ENCODE results near the gene APOL2.
"Not testable (repeated sequence)": the region's sequence is repeated elsewhere in the genome, so short reads cannot be mapped to it uniquely, and the experiment has no call there.

APOL2 gene

DNA sequence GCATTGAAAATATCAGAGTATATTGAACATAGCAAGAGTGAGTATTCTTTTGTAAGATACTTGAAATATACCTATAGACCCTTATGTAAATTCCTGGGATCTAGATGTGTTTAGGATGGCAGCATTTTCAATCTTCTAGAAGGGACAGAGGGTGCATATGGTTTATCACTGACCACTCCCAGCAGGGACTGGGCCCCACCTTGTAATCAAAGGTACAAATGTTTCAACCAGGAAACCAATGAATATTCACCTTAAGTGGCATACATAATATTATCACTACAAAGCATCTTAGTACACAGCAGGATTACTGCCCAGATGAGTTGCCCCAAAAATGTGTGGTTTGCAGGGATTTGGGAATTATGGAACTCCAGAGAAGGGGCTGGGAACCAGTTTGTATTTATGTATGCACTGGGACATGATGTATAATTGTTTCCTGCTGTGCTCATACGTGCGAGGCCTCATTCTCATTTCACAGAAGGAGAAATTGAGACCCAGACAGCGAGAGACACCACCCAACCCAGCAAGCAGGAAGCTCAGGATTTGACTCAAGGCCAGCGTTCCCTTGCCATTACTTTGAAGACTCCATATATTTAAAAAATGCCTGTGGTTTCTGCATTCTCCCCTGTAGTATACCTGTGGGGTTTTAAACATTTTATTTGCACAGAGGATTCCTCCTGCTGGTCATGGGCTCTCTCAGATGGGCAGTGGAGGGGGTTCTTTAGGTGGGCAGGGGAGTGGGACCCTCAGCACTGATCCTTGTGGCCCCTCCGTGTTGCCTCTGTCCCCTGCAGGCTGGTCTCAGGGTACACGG is 42.9 kb downstream of the APOL2 start:
- DNase-seq (ENCODE audit: low read depth): no peak

DNA sequence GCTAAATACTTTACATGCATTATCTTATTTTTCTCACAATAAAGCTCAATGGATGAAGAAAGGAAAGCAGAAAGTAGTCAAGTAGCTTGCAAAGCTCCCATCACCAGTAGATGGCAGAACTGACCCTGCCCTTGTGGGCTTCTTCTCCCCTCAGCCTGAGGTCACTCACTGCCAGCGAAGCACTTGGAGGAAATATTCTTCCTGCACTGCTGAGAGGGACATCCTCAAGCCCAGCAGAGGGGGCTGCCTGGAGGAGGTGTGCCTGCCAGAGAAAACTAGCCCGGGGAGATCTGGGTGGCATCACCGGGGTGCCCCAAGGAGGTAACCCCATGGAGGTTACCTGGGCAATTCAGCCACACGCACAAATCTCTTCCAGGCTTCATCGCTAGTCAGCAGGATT is 44.4 kb downstream of the APOL2 start:
- peak; percentile 60 for DNase-seq (ENCODE audit: low read depth)

DNA sequence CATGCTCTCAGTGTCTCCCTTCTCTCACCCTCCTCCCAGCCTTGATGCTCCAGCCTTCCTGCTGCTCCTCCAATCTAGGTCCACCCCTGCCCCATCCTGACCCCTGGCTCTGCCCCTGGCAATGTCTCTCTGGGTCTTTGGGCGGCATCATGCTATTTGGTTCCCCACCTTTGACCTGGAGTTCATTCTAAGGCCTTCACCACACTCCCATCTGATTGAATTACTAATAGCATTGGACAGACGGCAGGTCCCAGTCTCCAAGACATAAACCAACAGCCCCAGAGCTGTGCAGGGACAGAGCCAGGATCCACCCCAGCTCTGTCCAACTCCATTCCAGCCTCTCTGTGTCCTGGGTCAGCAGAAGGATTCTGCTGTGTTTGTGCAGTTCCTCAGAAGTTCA is 44.9 kb downstream of the APOL2 start:
- no peak for DNase-seq (ENCODE audit: low read depth)

DNA sequence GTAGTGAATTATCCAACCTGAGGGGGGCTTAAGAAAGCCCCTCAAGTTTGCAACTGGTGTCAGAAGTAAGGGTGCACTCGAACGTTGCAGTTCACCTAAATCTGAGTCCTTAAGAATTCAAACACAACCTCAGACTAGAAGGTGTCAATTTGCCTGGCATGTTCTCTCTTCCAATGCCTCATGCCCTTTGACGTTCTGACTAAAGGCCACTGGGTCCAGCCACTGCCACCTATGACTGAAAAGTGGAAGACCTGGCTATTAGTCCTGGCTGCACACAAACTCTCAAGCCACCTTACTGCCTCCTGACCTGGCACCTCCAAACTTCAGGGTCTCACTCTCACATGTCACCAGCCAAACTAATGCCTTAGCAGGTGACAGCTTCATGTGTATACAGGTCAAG is 45.8 kb downstream of the APOL2 start:
- DNase-seq (ENCODE audit: low read depth): no peak

DNA sequence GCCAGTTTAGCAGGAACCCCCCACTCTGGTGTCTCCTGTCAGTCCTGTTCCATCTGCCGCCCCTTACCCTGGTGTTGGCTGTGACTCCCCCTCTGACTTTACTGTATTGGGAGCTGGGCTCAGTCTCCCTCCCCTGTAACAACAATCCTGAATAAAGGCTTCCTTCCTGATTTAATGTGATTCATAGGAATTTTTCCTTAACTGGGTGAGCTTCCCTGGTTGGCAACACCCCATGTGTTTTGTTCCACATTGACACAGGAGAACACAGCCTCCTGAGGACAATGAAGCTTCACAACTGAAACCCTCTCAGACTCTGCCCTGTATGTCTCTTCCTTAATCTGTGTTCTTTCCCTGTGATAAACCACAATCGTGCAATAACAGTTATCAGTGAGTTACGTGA is 46.2 kb downstream of the APOL2 start:
- no peak for DNase-seq (ENCODE audit: low read depth)

DNA sequence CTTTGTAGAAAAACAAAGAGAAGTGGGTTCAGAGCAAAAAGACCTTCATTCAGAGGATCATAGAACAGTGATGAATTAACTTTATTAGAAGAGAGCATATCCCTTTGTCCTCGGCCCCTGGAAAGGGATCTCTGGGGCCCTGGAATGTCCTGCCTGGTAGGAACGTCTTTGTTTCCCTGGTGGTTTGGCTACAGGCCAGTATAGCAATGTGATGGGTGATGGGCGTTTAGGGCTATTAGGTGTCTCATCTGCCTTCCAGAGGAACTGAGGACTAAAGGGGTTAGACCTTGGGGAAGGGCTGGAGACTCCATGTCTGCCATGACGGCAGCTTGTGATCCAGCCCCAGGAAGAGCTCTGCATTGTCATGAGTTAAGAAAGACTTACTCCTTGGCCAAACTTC is 46.8 kb downstream of the APOL2 start:
- no peak for DNase-seq (ENCODE audit: low read depth)

DNA sequence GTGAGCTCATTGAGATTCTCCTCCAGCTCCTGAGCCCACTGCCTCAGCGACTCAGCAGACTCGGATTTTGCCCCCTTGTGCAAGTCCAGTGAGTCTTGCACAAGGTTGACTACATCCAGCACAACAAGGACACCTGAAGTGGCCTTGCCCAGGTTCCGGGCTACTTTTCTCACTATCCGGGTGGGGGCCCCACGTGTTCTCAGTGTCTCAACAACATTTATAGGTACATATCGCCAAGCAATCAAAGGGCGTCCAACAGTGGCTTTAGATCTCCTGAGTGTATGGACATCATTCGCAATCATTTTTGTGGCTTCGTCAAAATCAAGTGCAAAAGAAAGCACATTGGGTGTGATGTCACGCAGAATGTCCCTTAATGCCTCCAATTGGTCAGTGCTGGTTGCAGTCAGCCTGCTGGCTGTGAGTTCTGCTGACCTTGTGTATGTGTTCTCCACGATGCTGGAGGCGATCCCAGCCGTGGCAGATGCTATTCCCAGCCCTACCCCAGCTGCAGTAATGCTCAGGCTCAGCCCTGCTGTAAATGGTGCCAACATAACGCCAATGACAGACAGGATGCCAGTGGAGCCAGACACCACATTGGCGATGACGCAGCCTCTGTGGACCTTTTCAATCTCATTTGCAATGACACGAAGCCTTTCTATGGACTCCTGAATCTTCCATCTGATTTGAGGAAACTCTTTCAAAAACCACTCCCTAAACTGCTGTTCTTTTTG is 48.1 kb downstream of the APOL2 start:
- no peak for DNase-seq (ENCODE audit: low read depth)

DNA sequence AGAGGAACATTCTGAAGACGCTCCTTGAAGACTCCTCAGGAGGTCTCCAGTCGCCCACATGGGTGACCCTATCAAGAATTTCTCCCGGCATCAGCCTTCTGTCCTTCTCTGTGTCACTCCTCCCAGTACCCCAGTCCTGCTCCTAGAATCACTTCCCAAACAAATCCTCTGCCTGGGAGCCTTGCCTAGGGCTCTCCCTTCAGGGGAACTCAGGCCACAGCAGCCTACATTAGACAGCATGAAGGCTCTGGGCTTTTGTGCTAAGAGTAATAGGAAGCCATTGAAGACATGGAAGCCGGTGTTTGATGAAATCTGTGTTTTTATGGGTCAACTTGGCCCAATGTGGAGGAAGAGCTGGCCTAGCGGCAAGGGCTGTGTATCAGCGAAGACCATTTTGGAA is 51.5 kb downstream of the APOL2 start:
- DNase-seq (ENCODE audit: low read depth): not testable (repeated sequence)

DNA sequence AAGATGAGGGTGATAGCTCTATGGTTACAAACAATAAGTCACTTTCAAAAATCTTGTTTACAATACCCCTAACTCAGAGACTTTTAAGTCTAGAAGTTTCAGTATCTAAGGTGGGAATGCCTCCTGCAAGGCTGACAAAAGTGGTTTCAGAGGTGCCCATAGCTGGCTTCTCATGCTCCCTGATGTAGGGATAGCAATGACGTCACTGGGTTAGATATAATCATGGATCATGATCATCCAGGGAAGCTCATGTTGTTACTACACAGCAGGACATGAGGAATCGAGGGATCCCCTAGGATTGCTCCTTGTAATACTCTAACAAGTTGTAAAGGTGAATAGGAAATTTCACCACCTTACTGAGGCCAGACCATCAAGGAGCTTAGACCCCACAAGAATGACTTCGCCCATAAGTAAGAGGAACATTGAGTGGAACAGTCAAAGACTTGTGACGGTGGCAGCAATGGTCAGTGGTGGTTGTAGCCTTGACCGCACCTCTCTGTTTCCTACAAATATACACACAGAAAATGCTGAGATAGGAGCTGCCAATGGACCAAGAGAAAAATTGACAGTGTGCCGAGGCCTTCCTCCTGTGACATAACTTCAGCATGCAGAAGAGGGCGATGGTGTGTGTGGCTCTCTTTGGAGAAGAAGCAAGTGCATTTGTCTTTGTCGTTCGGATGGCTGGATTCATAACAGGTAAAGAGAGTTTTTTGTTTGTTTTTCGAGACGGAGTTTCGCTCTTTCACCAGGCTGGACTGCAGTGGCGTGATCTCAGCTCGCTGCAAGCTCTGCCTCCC is 53.3 kb downstream of the APOL2 start:
- DNase-seq (ENCODE audit: low read depth): no peak

DNA sequence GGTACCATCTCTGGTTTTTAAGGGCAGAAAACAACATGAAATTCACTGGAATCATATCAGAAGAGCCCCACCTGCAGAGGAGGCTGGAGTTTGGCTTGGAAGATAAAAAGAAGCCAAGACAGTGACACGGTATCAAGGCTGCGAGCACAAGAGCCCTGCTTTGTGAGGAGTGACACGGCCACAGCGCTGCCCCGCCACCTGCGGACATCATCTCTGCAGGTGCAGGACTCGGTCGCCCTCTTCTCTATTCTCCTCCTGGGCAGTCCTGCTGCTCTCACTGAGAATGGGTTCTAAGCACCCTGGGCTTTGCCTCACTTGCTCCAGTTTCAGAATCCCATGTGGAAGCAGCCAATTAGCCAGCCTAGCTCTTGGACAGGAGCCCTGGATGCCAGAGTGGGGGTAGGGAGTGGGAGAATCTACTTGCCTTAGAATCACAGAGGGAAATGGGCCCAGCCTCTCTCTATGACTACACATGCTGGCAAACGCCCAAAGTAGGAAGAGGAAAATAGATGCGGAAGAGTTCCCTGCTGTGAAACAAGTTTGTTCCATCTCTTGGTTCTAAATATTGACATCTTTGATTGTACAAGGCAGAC is 54.8 kb downstream of the APOL2 start:
- no peak for DNase-seq (ENCODE audit: low read depth)

DNA sequence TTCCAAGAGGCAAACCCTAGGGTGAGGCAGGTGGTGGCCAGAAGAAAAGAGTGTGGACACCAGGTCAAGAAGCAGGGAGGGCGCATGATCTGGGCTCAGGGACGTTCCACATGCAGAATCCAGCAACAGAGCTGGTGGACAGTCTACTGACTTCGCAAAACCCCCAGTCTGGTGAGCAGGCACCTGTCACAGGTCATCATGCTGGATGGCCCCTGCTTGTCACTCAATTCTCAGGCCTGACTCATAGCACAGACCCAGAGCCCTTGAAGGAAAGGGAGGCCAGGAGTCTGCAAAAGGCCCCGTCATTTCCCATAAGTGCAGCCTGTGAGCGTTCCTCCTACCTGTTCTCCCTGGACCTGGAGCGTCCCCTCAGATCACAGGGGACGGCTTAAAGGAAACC is 55.9 kb downstream of the APOL2 start:
- DNase-seq (ENCODE audit: low read depth): no peak

DNA sequence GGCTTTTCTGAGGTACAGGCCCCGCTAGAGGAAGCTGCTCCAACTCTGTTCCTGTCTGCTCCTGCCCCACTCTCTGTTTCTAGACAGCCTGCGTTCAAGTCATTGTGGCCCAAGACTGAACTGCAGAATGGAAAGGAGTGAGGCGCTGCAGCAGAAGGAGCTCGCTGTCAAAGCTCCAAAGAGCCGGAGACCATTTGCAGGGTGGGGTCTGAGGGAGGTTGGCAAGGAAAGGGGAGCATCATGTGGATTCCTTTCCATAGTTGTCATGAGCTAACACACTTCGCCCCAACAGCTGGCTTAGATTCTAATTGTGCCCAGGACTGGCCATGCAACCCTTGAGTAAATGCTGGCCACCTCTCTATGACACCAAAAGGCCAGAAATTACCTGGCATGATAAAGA is 56.5 kb downstream of the APOL2 start:
- no peak for DNase-seq (ENCODE audit: low read depth)

DNA sequence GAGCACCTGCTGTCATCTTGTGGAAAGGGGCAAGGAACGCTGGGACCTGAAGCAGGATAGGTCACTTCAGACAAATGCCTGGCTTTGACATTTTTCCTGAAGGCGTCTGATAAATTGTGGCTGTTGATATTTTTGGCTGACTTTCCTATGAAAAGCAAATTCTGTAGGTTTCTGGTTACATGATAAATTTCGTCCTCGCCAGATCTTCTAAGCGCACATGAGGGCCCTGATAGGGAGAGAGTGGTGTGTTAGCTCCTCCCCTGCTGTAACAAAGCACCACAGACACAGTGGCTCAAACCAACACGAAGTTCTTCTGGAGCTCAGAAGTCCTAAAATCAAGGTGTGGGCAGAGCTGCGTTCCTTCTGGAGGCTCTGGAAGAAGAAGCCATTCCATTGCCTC is 57.3 kb downstream of the APOL2 start:
- no peak for DNase-seq (ENCODE audit: low read depth)

DNA sequence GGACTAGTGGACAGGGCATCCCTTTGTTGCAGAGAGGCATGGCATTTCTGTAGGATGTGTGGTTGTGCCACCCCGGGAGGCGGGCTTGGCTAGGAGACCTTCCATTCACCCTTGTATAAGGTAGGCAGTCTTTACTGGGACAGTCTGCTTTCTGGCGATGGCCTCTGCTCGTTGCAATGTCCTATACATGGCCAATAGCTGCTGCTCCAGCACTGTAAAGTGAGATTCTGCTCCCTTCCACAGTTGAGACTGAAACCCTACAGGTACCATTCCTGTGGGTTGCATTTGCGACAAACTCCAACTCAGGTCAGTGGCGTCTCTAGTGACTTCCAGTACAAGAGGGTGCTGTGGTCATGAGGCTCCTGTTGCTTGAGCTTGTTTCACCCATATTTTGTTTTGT is 58.4 kb downstream of the APOL2 start:
- no peak for DNase-seq (ENCODE audit: low read depth)

DNA sequence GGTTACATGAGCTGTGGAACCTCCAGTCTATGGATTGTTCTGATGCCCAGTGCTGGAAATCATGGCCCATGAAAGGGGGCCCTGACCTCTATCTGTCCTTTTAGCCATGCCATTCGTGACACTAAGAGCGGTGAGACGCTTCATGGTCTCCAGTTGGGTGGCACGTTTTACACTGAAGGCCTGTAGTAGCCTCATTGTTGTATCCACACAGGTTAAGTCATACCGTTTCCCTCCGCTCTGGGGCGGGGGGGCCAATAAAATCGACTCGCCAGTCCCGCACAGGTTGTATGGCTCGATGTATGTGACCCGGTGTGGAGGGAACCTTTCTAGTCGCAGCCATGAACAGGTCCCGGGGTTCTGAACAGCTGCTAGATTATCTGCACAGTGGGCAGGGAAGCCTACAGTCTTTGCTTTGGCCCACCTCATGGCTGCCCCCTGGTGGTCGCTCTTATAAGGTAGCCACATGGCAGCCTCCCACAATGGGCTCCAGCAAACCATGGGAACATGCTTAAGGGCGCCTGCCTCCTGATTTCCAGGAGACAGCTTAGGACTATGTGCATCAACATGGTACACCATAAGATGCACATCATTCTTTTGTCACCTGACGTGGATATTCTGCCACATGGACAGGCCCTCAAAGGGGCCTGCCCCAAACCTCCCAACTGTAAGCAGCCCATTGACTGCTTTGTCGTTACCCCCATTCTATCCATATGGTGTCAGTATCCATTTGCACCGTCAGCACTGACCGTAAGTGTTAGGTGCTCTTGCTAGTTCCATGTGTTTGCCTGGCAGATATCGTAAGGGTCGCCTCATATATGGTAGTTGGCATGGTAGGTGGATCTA is 59.1 kb downstream of the APOL2 start:
- peak; percentile 43 for DNase-seq (ENCODE audit: low read depth)

DNA sequence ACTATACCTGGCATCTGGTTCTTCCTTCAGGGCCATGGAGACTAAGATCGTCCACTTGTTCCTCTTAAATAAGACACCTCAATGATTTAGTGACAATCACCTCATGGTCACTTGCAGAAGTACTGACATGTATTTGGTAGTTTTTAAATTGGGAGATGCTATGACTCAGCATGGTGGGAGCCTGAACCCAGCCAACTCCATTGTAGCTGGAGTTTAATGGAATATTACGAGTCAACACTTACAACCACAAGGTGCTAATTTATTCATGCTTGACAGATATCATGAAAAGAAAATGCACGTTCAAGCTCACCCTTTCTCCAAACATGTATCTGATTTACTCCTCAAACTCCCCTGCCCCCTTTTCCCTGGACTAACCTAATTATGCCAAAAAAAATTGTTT is 62.2 kb downstream of the APOL2 start:
- no peak for DNase-seq (ENCODE audit: low read depth)
